Neural crest cell (in vitro differentiated cells): ENCODE results near the gene PYM1. TPM values are rescaled to one million over a fixed set of nuclear protein-coding genes. Genes with fewer than 3 reads are reported as not detected.

Source experiments
- DNase-seq: peaks from one replicate; pipeline ENCODE4 v3.0.0; 2021; ENCODE audit warnings: low read depth, mixed read lengths, low spot score
- H3K27ac Mint-ChIP-seq: one replicate; pipeline ENCODE4 v1.8.0; 2021; ENCODE audit warnings: mild to moderate bottlenecking, mixed read lengths; ENCODE audit not compliant: unreplicated experiment
- H3K27me3 Mint-ChIP-seq: 2 replicates; pipeline ENCODE4 v1.8.0; 2021; ENCODE audit warnings: low read depth, mild to moderate bottlenecking, mixed read lengths
- H3K36me3 Mint-ChIP-seq: 2 replicates; pipeline ENCODE4 v1.8.0; 2021; ENCODE audit warnings: low read depth, mild to moderate bottlenecking, mixed read lengths
- H3K4me1 Mint-ChIP-seq: 2 replicates; pipeline ENCODE4 v1.8.0; 2021; ENCODE audit warnings: mixed read lengths
- H3K4me3 Mint-ChIP-seq: one replicate; pipeline ENCODE4 v1.8.0; 2021; ENCODE audit warnings: mild to moderate bottlenecking, mixed read lengths
- H3K9me3 Mint-ChIP-seq: 2 replicates; pipeline ENCODE4 v1.8.0; 2021; ENCODE audit warnings: mixed read lengths
- CTCF ChIP-seq: fragments of 200-600 bp; sonication (generic); conservative IDR thresholded peaks from 2 replicates; pipeline ENCODE4 v1.5.0; 2021; ENCODE audit warnings: antibody characterized with exemption, mild to moderate bottlenecking
- total RNA-seq: library from RNA; stranded (reverse); gene quantifications from 2 replicates; pipeline ENCODE4 v1.2.1, GENCODE V29; 2021

PYM1 gene
- total RNA-seq, 1 donor from 2014 or later, result 56.8 TPM

- peaks cover 20% of the 10 kb centered on the region for H3K27me3 Mint-ChIP-seq
- no peak for TF ChIP-seq CTCF
- peaks cover 11% of the 10 kb centered on the region for H3K4me1 Mint-ChIP-seq
- peak overlapping the region; percentile 48 for H3K27ac Mint-ChIP-seq
- no peak for DNase-seq
- no peak overlapping the region for H3K4me3 Mint-ChIP-seq
- no peaks in the 10 kb centered on the region for H3K36me3 Mint-ChIP-seq
- H3K9me3 Mint-ChIP-seq, result no peaks in the 10 kb centered on the region
Observed at GRCh38 chr12:55937981-55938380, 10.3 kb upstream of the PYM1 start.

GRCh38 chr12:55935738-55936151 is 8.1 kb upstream of the PYM1 start:
- Mint-ChIP-seq H3K27me3 (peaks cover 40% of the 10 kb centered on the region), H3K4me3 (no peak overlapping the region), H3K36me3 (no peaks in the 10 kb centered on the region), H3K4me1 (peaks cover 25% of the 10 kb centered on the region), H3K9me3 (no peaks in the 10 kb centered on the region), H3K27ac (no peak overlapping the region)
- DNase-seq, result no peak
- no peak for TF ChIP-seq CTCF

- DNase-seq, result no peak
- no peak for TF ChIP-seq CTCF
- Mint-ChIP-seq H3K9me3 (no peaks in the 10 kb centered on the region), H3K27ac (no peak overlapping the region), H3K36me3 (no peaks in the 10 kb centered on the region), H3K27me3 (peaks cover 41% of the 10 kb centered on the region), H3K4me3 (no peak overlapping the region), H3K4me1 (peaks cover 25% of the 10 kb centered on the region)
Observed at GRCh38 chr12:55934773-55935172, 7.1 kb upstream of the PYM1 start.

GRCh38 chr12:55933799-55934742 is 6.4 kb upstream of the PYM1 start:
- Mint-ChIP-seq H3K9me3 (no peaks in the 10 kb centered on the region), H3K27me3 (peaks cover 41% of the 10 kb centered on the region), H3K4me3 (peak overlapping the region; percentile 44), H3K4me1 (peaks cover 30% of the 10 kb centered on the region), H3K36me3 (no peaks in the 10 kb centered on the region), H3K27ac (no peak overlapping the region)
- no peak for TF ChIP-seq CTCF
- no peak for DNase-seq

- Mint-ChIP-seq H3K36me3 (no peaks in the 10 kb centered on the region), H3K27me3 (peaks cover 41% of the 10 kb centered on the region), H3K27ac (no peak overlapping the region), H3K4me1 (peaks cover 31% of the 10 kb centered on the region), H3K9me3 (no peaks in the 10 kb centered on the region), H3K4me3 (peak overlapping the region; percentile 91)
- DNase-seq, result no peak
- no peak for TF ChIP-seq CTCF
Observed at GRCh38 chr12:55933169-55933798, 5.6 kb upstream of the PYM1 start.
